Right kidney (tissue), 1 donor: ENCODE results near the gene SPIN1.
A peak's percentile ranks its signal among the peaks of the same experiment; 100 is the strongest.

ENCODE experiments used
- DNase-seq: peaks from one replicate; pipeline ENCODE4 v3.0.0-alpha.2; 2016

Gene SPIN1

DNA sequence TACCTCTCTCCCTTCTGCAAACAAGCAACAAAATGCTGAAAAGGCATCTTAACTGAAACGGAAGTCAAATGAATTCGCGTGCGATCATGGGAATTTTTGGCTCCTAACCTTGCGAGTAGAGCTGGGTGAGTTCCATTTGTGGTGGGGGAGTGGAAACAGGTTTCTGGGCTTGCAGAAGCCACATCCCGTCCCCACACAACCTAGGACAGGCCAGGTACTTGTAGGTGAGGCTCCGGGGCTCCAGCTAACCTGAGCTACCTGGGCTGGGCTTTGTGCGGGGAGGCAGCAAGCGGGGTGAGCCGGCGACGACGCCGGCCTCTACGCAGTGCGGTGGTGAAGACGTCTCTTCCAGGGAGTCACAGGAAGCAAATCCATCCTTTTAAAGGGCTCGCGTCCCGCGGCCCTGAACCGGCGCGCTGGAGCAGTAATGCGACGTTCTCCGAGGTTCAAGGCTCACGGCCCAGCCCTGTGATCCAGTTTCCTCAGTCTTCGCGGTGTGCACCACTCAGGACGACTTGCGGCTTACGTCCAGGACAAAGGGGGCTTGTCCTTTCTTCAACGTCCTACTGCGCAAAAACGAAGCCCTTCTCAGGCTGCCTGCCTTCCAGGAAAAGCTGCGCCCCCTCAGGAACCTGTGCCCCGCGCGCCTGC is 567 bp upstream of the SPIN1 start:
- DNase-seq: peak; percentile 95

DNA sequence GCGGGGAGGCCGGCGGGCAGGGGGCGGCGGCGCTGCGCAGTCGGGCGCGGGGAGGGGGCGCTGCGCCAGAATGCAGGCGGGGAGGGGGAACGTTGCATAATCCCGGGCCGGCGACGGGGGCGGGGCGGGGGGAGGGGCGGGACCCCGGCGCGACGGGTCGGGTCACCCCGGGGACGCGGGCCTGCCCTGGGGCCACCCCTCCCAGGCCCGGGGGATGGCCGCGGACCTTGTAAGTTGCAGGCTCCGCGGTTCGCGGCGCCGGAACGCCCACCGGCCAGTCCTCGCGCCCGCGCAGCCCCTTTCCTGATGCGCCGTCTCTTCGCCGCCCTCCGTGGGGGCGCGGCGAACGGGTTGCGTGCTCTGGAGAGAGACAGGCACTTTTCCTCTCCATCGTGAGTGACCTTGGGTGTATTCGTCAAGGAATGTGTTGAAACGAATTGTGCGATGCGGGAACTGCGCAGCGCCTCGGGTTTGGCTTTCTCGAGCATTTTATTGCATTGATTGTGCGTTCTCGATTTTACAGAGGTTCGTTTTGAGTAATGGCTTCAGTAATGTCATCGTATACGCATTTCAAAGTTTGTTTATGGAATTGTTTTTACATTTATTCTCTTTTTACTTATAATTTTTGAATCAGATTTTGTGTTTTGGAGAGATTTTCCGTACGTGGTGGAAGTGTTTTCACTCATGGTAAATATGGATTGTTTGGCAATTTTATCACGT is 802 bp downstream of the SPIN1 start:
- peak; percentile 86 for DNase-seq

DNA sequence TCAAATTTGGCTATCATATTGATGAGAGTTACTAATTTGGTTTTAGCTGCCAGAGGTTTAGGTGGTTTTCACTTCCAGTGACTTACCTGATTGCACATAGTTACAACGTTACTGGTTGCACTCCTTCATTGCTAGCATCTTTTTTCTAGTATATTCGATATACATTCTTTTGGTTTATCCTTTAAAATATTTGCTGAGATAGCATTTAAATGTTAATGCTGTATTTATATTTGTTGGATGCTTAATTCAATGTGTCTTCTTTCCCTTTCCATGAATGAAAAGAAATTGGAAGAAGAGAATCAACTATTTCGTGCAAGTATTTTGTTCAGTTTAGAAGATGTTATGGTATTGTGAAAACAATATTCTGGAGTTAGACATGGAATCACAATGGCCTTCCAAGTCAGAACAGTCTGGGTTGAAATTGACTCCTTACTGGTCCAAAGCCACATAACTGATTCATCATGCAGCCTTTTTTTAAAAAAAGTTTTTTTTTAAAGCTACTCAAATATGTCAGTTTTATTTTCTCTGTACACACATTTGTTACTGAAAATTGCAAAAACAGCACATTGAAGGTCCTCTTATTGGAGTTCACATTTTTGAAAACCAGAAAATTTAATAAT is 2.2 kb downstream of the SPIN1 start:
- DNase-seq: no peak

DNA sequence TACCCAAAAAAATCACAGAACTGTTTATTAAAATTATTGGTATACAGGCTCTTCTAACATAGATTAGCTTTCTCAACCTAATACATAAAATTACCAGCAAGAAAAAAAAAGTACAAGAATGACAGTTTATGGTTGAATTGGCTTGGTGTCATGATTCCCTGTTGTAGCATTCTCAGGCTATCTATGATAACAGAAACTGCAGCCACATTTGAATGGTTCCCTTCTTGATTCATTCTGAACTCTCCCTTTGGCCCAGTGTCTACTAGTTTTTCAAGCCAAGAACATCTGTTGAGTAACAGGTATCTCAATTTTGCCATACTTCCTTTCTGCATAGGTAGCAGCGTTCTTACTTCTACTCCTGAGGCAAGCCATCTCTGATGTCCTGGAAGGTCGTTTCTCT is 3.0 kb downstream of the SPIN1 start:
- DNase-seq: no peak

DNA sequence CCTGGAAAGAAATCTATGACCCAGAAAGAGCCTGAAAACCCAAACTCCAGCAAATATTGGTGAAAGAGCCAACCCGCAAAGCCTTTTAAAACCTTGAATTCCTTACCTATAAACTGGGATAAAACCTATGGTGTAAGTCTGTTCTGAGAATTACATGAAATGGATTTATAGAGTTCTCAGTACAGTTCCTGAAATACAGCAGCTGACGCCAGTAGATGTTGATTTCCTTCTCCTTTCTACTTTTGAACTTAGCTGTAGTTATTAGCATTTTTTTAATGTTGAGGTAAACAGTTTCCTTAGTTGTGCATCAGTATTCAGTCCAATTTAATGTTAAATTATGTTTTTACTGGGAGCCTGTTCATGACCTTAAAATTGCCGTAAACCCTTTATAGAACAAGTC is 3.7 kb downstream of the SPIN1 start:
- no peak for DNase-seq

DNA sequence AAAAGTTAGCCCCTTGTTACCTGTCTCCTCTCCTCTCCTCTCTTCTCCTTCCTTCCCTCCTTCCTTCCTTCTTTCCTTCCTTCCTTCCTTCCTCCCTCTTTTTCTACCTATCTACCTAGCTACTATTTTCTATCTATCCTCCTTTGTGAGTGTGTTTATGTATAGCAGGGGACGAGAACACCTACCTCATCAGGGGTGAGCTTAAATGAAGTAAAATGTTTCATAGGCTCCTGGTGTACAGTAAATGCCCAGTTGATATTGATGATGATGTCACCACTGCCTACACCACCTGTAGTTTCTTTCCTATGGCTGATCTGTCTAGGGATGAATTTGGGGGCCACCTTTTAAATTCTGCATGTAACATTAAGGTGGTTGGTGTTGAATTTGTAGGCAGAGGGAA is 4.3 kb downstream of the SPIN1 start:
- DNase-seq: no peak

DNA sequence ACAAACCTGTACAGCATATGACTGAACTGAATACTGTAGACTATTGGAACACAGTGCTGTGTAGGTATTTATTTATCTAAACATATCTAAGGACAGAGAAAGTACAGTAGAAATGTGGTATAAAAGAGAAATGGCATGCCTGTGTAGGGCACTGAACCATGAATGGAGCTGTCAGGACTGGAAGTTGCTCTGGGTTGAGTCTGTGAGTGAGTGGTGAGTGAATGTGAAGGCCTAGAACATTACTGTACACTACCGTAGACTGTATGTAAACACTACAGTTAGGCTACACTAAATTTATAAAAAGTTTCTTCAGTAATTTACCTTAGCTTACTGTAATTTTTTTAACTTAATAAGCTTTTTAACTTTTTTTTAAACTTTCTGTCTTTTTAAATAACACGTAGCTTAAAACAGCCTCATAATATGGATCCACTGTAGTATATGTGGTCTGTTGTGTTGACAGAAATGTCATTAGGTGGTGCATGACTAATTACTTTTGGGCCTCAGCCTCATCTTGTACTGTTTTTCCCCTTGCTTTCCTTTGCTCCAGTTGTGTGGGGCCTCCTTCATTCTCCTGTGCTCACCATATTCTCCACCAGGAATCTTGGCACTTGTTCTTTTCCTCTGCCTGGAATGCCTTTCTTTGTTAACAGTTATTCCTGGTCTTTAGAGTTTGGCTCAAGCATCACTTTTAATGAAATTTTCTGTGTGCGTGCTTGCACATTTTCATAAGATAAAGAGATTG is 8.8 kb downstream of the SPIN1 start:
- DNase-seq: no peak

DNA sequence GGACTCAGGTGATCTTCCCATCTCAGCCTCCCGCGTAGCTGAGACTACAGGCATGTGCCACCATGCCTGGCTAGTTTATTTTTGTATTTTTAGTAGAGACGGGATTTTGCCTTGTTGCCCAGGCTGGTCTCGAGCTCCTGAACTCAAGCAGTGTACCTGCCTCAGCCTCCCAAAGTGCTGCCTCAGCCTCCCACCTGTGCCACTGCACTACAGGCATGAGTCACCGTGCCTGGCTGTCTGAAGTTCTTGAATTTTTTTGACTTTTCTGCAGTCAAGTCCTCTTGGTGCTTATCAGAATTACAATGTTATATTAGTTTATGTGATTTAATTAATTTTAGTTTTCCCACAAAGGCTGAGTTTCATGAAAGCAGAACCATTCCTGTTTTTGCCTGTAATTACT is 9.8 kb downstream of the SPIN1 start:
- DNase-seq: no peak

DNA sequence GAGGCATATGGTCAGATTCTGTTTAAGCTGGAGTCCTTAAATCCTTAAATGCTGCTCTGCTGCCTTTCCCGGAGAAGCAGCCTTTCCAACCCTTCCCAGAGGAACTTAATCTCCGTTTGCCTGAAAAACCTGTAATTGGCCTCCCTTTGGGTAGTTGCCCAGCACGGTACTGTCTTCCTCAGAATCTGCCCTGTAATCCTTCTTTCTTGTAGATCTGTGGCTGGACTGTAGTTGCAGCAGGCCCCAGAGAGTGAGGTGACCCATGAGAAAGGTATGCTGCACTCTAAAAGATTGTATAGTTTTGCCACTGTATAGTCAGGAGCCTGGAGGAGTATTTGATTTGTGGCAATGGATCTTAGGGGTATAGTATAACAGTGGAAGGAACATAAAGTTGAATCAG is 11.7 kb downstream of the SPIN1 start:
- no peak for DNase-seq

DNA sequence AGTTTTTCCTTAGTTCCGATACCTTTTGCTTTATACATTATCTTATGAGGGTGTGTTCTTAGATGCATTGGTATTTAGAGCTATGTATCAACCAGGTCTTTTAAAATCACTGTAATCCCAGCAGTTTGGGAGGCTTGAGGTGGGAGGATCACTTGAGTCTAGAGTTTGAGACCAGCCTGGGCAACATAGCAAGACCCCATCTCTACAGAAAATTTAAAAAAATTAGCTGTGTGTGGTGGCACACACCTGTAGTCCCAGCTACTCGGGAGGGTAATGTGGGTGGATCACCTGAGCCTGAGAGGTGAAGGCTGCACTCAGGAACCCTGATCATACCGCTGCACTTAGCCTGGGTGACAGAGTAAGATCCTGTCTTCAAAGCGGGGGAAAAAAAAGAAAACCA is 15.1 kb downstream of the SPIN1 start:
- DNase-seq: no peak

DNA sequence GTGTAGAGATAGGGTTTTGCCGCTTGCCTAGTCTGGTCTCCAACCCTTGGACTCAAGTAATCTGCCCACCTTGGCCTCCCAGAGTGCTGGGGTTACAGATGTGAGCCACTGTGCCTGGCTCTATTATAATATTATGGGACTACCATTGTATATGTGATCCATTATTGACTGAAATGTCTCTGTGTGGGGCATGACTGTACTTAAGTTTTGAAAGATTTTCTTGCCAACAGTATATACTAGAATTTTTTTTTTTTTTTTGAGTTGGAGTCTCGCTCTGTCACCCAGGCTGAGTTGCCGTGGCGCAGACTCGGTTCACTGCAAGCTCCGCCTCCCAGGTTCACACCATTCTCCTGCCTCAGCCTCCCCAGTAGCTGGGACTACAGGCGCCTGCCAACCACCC is 17.8 kb downstream of the SPIN1 start:
- DNase-seq: no peak

DNA sequence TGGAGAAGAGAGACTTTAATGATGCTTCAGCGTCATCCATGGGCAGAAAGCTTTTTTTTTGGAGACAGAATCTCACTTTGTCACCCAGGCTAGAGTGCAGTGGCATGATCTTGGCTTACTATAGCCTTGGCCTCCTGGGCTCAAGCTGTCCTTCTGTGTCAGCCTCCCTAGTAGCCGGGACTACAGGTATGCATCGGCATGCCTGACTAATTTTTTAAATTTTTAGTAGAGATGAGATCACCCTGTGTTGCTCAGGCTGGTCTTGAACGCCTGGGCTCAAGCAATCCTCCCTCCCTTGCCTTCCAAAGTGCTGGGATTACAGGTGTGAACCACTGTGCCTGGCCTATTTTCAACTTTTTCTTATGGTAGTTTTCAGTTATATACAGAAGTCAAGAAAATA is 23.2 kb downstream of the SPIN1 start:
- no peak for DNase-seq

DNA sequence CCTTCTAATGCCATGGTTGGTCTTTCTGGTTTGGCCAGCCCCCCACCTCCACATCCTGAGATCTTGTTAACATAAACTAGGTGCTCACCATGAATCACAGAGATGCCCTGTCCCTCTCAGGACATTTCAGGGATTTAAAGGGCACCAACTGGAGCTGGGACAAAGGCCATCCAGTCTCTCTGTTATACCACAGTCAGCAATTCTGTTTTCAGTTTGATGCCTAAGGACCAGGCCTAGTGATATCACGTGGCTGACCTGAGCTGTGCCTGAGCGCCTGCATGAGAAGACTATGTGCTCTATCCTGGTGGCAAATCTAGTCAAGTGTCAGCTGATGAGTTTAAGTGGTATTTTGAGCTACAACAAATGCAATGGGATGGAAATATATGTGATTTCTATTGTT is 26.1 kb downstream of the SPIN1 start:
- no peak for DNase-seq

DNA sequence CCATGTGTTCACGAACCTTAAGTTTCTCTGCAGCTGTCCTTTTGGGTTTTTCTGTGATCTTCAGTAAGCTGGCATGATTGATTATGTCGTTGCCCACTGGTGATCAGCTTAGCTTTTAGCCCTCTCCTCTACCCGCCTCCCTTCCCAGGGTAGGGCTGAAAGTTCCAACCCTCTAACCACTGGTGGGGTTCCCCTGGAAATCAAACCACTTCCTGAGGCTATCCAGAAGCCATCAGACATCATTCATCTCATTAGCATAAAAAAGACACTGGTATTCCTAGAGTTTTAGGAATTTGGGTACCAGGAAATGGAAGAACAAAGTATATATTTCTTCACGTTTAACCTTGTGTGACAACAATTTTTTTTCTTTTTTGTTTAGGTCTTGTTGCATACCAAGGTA is 29.8 kb downstream of the SPIN1 start:
- DNase-seq: no peak

DNA sequence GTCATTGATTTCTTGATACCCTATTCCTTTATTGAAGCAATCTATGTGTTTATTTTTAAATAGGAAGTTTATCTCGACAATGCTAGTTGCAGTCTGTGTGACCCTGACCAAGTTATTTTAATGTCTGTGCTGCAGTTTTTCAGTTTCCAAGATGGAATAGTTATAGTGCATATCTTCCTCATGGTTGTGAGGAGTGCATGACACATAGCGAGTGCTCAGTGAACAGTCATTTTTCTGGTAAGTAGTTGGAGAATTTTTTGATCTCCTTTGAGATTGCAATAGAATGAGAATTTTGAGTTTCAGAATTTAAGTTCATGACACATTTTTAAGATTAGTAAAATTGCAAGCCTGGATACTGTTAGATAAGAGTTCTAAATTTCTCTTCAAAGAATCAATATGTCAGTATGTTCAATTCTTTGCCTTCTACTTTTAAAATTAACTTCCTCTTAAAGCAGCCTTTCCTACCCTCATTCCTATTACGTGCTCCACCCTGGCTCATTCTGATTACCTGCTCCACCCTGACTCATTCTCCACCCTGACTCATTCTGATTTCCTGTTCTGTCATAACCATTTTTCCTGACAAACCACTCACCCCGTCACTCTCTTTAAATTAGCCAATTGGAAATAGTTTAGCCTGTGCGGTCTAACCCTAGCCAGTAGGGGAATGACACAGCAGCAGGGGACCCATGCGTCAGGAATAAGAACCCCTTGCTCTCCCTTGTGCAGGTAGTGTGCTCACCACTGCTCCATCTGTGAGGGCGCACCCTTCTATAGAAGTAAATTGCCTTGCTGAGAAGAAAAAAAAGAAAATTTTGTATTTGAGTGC is 30.7 kb downstream of the SPIN1 start:
- DNase-seq: no peak

DNA sequence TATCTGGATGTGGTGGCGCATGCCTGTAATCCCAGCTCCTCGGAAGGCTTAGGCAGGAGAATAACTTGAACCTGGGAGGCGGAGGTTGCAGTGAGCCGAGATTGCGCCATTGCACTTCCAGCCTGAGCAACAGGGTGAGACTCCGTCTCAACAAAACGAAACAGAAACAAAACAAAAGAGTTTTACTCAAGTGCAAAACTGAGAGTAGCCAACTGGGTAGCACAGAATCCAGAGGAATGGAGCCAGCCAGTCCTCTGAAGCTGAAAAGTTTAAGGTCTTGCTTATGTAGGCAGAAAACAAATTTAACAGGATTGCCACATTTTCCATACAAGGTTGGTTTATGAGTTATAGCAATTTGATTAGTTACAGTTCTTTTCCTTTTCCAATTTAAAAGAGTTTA is 32.0 kb downstream of the SPIN1 start:
- DNase-seq: no peak

DNA sequence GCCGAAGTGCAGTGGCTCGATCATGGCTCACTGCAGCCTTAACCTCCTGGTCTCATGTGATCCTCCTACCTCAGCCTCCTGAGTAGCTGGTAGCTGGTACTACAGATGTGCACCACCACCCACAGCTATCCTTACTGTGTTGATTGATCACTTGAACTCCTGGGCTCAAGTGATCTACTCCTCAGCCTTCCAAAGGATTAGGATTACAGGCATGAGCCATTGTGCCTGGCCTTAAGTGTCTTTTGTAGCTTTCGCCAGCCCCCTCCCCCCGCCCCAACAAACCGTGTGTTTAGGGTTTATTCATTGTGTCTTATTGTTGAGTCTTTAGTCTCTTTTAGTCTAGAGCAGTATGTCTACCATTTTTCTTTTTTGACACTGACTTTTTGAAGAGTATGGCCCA is 33.1 kb downstream of the SPIN1 start:
- DNase-seq: no peak

DNA sequence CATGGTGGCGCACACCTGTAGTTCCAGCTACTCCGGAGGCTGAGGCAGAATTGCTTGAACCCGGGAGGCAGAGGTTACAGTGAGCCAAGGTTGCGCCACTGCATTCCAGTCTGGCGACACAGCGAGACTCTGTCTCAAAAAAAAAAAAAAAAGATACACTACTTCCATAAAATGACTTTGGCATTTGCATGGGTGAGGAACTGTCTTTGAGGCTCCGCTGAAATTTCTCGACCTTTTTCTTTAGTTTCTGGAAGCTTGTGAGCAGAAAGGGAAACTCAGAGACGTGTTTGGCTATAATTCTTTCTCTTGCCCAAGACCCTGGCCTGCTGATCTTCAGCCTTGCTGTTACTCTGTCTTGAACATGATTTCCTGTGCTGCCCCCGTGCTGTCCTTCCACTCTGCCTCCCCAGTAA is 37.3 kb downstream of the SPIN1 start:
- no peak for DNase-seq

DNA sequence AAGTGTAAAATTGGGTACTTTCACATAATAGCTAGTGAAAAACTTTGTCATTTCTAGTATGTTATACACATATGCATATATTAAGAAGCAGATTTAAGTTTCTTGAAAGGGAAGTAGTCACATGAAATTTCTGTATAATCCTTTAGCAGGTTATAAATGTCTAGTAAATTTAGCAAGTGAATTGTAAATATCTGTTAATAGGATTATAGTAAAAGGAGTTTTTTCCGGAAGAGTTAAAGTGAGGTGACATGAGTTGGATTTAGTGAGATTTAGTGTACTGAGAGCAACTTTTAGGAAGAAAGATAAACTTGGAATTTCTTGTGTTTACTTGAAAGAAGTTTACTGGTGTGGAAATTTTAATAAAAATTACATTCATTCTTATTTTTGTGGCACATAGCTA is 38.4 kb downstream of the SPIN1 start:
- DNase-seq: no peak

DNA sequence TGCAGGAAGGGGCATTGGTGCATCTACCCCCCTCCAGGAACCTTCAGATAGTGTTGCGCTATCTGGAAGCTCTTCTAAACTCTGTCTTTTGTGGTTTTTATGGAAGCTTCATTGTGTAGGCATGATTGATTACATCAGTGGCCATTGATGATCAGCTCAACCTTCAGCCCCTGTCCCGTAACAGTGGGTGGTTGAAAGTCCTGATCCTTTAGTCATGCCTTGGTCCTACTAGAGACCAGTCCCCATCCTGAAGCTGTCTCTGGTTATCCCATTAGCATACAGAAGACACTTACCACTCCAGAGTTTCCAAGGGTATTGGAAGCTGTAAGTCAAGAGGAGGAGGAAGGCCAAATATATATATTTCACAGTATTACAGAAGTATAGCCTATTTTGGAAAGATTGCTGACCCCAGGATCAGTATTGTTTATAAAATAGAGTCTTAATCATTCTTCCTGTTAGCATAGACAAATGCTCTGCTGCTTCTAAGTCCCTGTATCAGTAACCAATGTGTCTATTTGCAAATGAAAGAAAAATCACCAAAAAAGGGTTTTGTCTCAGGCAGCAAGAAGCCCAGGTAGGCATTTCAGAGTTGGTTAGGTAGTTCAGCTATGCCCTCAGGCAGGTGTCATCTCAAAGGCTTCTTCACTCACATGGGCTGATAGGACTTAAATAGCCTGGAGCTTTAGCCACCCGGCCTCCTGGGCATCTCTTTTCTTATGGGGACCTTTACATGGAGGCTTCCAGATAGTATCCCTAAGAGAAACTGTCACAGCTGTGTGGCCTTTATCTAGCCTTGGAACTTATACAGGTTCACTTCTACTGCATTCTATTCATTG is 41.6 kb downstream of the SPIN1 start:
- DNase-seq: no peak

DNA sequence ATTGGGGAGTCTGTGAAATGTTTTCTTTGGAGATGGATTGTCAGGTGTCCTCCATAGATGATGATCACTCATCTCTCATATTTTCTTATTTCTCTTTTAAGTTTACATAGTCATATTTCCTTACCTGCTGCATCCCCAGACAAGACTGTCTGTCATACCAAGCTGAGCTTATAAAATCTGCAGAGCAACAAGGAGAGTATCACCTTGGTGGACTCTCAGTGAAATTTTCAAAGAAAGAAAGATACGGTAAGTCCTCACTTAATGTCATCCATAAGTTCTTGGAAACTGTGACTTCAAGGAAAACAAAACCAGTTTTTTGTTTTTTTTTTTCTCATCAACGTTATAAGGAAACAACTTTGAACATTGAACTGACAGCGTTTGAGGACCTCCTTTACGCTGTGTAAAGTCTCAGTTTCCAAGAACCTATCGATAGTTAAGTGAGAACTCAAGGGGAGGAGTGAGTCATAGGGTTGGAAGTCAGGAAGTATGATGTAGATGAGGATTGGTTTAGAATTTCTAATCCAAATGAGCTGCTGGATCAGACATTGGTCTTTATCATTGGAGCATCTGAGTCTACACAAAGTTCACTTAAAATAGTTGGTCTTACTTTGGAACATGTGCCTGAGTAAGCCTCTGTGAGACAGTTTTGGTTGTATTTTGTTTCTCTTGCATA is 45.5 kb downstream of the SPIN1 start:
- no peak for DNase-seq
